Mammary epithelial cell (primary cell): Measurements from ENCODE around the gene LRFN3.

Experiments
- CTCF ChIP-seq, 2 donors: IDR thresholded peaks in 1 of 2; conservative IDR thresholded peaks in 1 of 2; 2 replicates each; pipeline ENCODE4 v1.5.1; 2011 to 2012; ENCODE audit warnings: inconsistent platforms in 2 of 2, low read length in 2 of 2, mild to moderate bottlenecking in 2 of 2, control low read depth in 1 of 2, low read depth in 1 of 2; ENCODE audit not compliant: insufficient read depth in 1 of 2; ENCODE audit errors: extremely low read depth in 1 of 2
- EZH2 ChIP-seq: IDR thresholded peaks from 2 replicates; pipeline ENCODE4 v1.6.1; 2012; ENCODE audit warnings: low read length, inconsistent platforms, borderline replicate concordance

- TF ChIP-seq CTCF (conservative IDR thresholded peaks at IDR 0.05 in 1 of 2, IDR thresholded peaks at IDR 0.05 in 1 of 2; ENCODE audit: extremely low read depth in 1 of 2, insufficient read depth in 1 of 2, low read depth in 1 of 2, low read length in 2 of 2) = no peak
- no peak for TF ChIP-seq EZH2
Observed at GRCh38 chr19:35986111-35986510, 49.9 kb downstream of the LRFN3 start.
